K562 (cell line): ENCODE results near the gene PCCA. TPM values are rescaled to one million over a fixed set of nuclear protein-coding genes. Genes with fewer than 3 reads are reported as not detected.

Experiments used
- ATAC-seq: fragments of 200-7000 bp; cut with Tn5 transposase; 3 replicates; pipeline ENCODE4 v1.9.1; 2020; ENCODE audit warnings: moderate library complexity
- BruUV-seq: library from RNA; stranded (reverse); fragments of 400-500 nt; replicated peaks from 2 replicates; lab custom pipeline; 2021; lab: Mats Ljungman, UMichigan
- CTCF ChIA-PET: fragments of 300-600 bp; formaldehyde crosslinking; extraction: SDS; loops from one replicate; lab custom pipeline; 2021; ENCODE audit warnings: low intra/inter-chr PET ratio; lab: Yijun Ruan, JAX
- POLR2A ChIA-PET: fragments of 300-600, 350-650 bp; sonication (Branson Sonifier 250); formaldehyde crosslinking; extraction: SDS; loops from one replicate; lab custom pipeline; 2021; ENCODE audit warnings: antibody characterized with exemption, inconsistent platforms; lab: Yijun Ruan, JAX
- DNase-seq, 4 experiments: peaks; one replicate each; pipeline versions ENCODE4 v3.0.0 to v3.0.0-alpha.2; 2011 to 2018; ENCODE audit warnings: low spot score in 3 of 4, mixed read lengths in 3 of 4; ENCODE audit errors: extremely low read depth in 1 of 4
- FAIRE-seq: peaks from 2 replicates; lab custom pipeline; 2011; peaks lifted over from hg19 to GRCh38; lab: Jason Lieb, UNC
- H2AFZ ChIP-seq: 2 replicates; pipeline ENCODE4 v1.6.0; 2011; ENCODE audit warnings: low read depth, low read length, control low read depth, inconsistent platforms
- H3K27ac ChIP-seq: fragments of 200-600 bp; 3 replicates; pipeline ENCODE4 v1.8.0; 2011; ENCODE audit warnings: low read depth, mild to moderate bottlenecking, control low read depth, inconsistent platforms, low read length, moderate library complexity, mixed read lengths; ENCODE audit errors: extremely low read depth
- H3K27me3 ChIP-seq, 2 experiments: fragments of 300-600 bp in 1 of 2; 2 replicates in 1 of 2; 3 replicates in 1 of 2; pipeline versions ENCODE4 v1.6.0 to v1.8.0; 2011; ENCODE audit warnings: inconsistent platforms in 2 of 2, low read length in 2 of 2, mild to moderate bottlenecking in 1 of 2, mixed read lengths in 1 of 2, moderate library complexity in 1 of 2; ENCODE audit not compliant: control insufficient read depth in 2 of 2, insufficient read depth in 2 of 2
- H3K36me3 ChIP-seq: fragments of 300-600 bp; 3 replicates; pipeline ENCODE4 v1.8.0; 2011; ENCODE audit warnings: mild to moderate bottlenecking, low read length, inconsistent platforms; ENCODE audit not compliant: control insufficient read depth, insufficient read depth
- H3K4me1 ChIP-seq, 2 experiments: fragments of 200-600 bp in 1 of 2; replicated peaks in 1 of 2; 2 replicates in 1 of 2; 3 replicates in 1 of 2; pipeline versions ENCODE4 v1.5.1 to v1.8.0; 2011; ENCODE audit warnings: inconsistent platforms in 2 of 2, low read length in 2 of 2, mild to moderate bottlenecking in 1 of 2, mixed read lengths in 1 of 2, moderate library complexity in 1 of 2; ENCODE audit not compliant: control insufficient read depth in 2 of 2, insufficient read depth in 2 of 2
- H3K4me2 ChIP-seq: 2 replicates; pipeline ENCODE4 v1.6.1; 2011; ENCODE audit warnings: low read length, control low read depth, inconsistent platforms, mixed read lengths; ENCODE audit not compliant: insufficient read depth
- H3K4me3 ChIP-seq: fragments of 200-600 bp; sonication (generic), shearing (Covaris generic); 2 replicates; pipeline ENCODE4 v1.5.1; 2016; ENCODE audit warnings: control low read depth, inconsistent platforms
- H3K79me2 ChIP-seq: fragments of 200-600 bp; 3 replicates; pipeline ENCODE4 v1.8.0; 2011; ENCODE audit warnings: low read length, inconsistent platforms; ENCODE audit not compliant: control insufficient read depth, insufficient read depth
- H3K9ac ChIP-seq, 2 experiments: 2 replicates each; pipeline versions ENCODE4 v1.6.0 to v1.6.1; 2011; ENCODE audit warnings: low read depth in 2 of 2, low read length in 2 of 2, control low read depth in 1 of 2, inconsistent platforms in 1 of 2, mild to moderate bottlenecking in 1 of 2, mixed read lengths in 1 of 2; ENCODE audit not compliant: insufficient read depth in 1 of 2
- H3K9me1 ChIP-seq: one replicate; pipeline ENCODE4 v1.6.0; 2011; ENCODE audit warnings: inconsistent platforms, mild to moderate bottlenecking, low read length, moderate library complexity; ENCODE audit not compliant: control insufficient read depth, insufficient read depth
- H3K9me3 ChIP-seq: replicated peaks from 2 replicates; pipeline ENCODE4 v1.5.1; 2011; ENCODE audit warnings: low read depth, low read length, inconsistent platforms; ENCODE audit not compliant: control insufficient read depth, insufficient read depth
- H4K20me1 ChIP-seq: replicated peaks from 2 replicates; pipeline ENCODE4 v1.6.1; 2011; ENCODE audit warnings: low read length, inconsistent platforms, mixed read lengths; ENCODE audit not compliant: control insufficient read depth, insufficient read depth
- ATF3 ChIP-seq, 2 experiments: fragments of 450-650 bp in 1 of 2; sonication (generic) in 1 of 2; formaldehyde crosslinking in 1 of 2; IDR thresholded peaks in 1 of 2; conservative IDR thresholded peaks in 1 of 2; 2 replicates each; pipeline versions ENCODE4 v1.6.1 to v1.8.1; 2016 to 2023; ENCODE audit warnings: mild to moderate bottlenecking in 2 of 2, moderate library complexity in 2 of 2, inconsistent platforms in 1 of 2, missing genetic modification reagents in 1 of 2
- FOXA1 ChIP-seq: fragments of 450-650 bp; IDR thresholded peaks from 2 replicates; pipeline ENCODE4 v1.6.1; 2016; ENCODE audit warnings: mild to moderate bottlenecking, borderline replicate concordance
- HDAC8 ChIP-seq: fragments of 450-650 bp; IDR thresholded peaks from 2 replicates; pipeline ENCODE4 v1.6.1; 2016; ENCODE audit warnings: mild to moderate bottlenecking, missing genetic modification characterization, moderate library complexity, missing compliant biosample characterization
- HDGF ChIP-seq: fragments of 450-650 bp; IDR thresholded peaks from 2 replicates; pipeline ENCODE4 v1.6.1; 2016
- ID3 ChIP-seq, 2 experiments: fragments of 250-450 bp in 1 of 2; fragments of 450-650 bp in 1 of 2; sonication (Bioruptor Pico) in 1 of 2; IDR thresholded peaks; 2 replicates each; pipeline versions ENCODE4 v1.6.1 to v1.8.0; 2016 to 2021; ENCODE audit warnings: mild to moderate bottlenecking in 2 of 2, moderate library complexity in 2 of 2, missing compliant biosample characterization in 1 of 2, missing genetic modification characterization in 1 of 2
- MAFK ChIP-seq: IDR thresholded peaks from 2 replicates; pipeline ENCODE4 v1.6.1; 2011; ENCODE audit warnings: low read length, improper control_type of control experiment
- NFATC3 ChIP-seq: fragments of 450-650 bp; IDR thresholded peaks from 2 replicates; pipeline ENCODE4 v1.6.1; 2017; ENCODE audit warnings: mild to moderate bottlenecking
- NFIC ChIP-seq: fragments of 450-650 bp; IDR thresholded peaks from 2 replicates; pipeline ENCODE4 v1.6.1; 2017; ENCODE audit warnings: mild to moderate bottlenecking, inconsistent platforms
- NR1H2 ChIP-seq: sonication (generic); formaldehyde crosslinking; IDR thresholded peaks from 2 replicates; pipeline ENCODE4 v1.4.0; 2020; ENCODE audit warnings: mild to moderate bottlenecking, missing genetic modification reagents
- RBM15 ChIP-seq: fragments of 200-400 bp; formaldehyde crosslinking; IDR thresholded peaks from 2 replicates; pipeline ENCODE4 v1.6.1; 2018; ENCODE audit warnings: mild to moderate bottlenecking, low read length, moderate library complexity; ENCODE audit not compliant: insufficient read depth
- ZNF12 ChIP-seq: sonication (generic); formaldehyde crosslinking; IDR thresholded peaks from 2 replicates; pipeline ENCODE4 v1.4.0; 2020; ENCODE audit warnings: mild to moderate bottlenecking, missing genetic modification reagents
- ZNF41 ChIP-seq: fragments of 250-450 bp; sonication (Bioruptor Pico); conservative IDR thresholded peaks from 2 replicates; pipeline ENCODE4 v1.4.0; 2020; ENCODE audit warnings: mild to moderate bottlenecking
- ZNF644 ChIP-seq: fragments of 200-800 bp; sonication (Bioruptor generic); IDR thresholded peaks from 2 replicates; pipeline ENCODE4 v1.6.1; 2016; ENCODE audit warnings: low read depth, missing genetic modification characterization, missing compliant biosample characterization
- ZNF668 ChIP-seq: fragments of 250-450 bp; sonication (Bioruptor Pico); IDR thresholded peaks from 2 replicates; pipeline ENCODE4 v1.8.0; 2022; ENCODE audit warnings: mild to moderate bottlenecking, inconsistent platforms
- WGBS: fragments of 100-300 bp; shearing (Covaris generic); methylation state at CpG from one replicate; pipeline ENCODE4 v1.1.6; 2016; ENCODE audit warnings: low coverage, mixed read lengths; ENCODE audit not compliant: insufficient coverage; ENCODE audit errors: missing lambda C conversion rate; 5-methylcytosine and 5-hydroxymethylcytosine counted together
- in situ Hi-C: fragments of 300-500 bp; cut with MboI; formaldehyde crosslinking; loops from 4 replicates; pipeline ENCODE4 v1.15.0; 2018; ENCODE audit warnings: inconsistent platforms, mixed read lengths
- intact Hi-C: fragments of 100-400 bp; cut with micrococcal nuclease; formaldehyde crosslinking; loops from 2 replicates; pipeline ENCODE4 v1.14.2; 2022
- polyA plus RNA-seq, 8 experiments: library from polyadenylated mRNA; depleted of rRNA in 4 of 8; stranded (reverse) in 5 of 8; unstranded in 3 of 8; fragments of >200 nt; fragmentation: Nextera tagmentation in 2 of 8; fragmentation: Illumina TruSeq in 1 of 8; extraction: Ambion mirVana in 2 of 8; extraction: Trizol in 1 of 8; gene quantifications; 2 replicates each; pipeline versions ENCODE4 v1.2.1 to v1.2.3, GENCODE V29; 2011 to 2014; ENCODE audit warnings: inconsistent platforms in 1 of 8, missing spikeins in 1 of 8
- total RNA-seq, 7 experiments: library from RNA; depleted of rRNA in 6 of 7; stranded (reverse); fragments of >200 nt in 6 of 7; fragmentation: Illumina TruSeq in 2 of 7; extraction: Trizol in 2 of 7; gene quantifications; 2 replicates each; pipeline versions ENCODE4 v1.2.1 to v1.2.3, GENCODE V29; 2011 to 2021; ENCODE audit warnings: low replicate concordance in 1 of 7
- TF ChIP-seq, protein P1 (sequence below): fragments of 450-650 bp; formaldehyde crosslinking; IDR thresholded peaks from 2 replicates; pipeline ENCODE4 v1.4.0; 2020; ENCODE audit warnings: mild to moderate bottlenecking

The PCCA gene
- total and polyA plus RNA-seq, 9 of the 15 experiments (the other 6 are each of a cell fraction or from before 2014, with no cell fraction given), result 5.2 to 14.1 (median 9.7) TPM

- DNase-seq (peak in 1 of 4 experiments; percentile 9), FAIRE-seq (no peak)
- H2AFZ ChIP-seq, result no peak overlapping the region
- ChIA-PET POLR2A (no interaction called here), CTCF (no interaction called here)
- H3K27ac ChIP-seq, result no peak overlapping the region
- no TSS peak for BruUV-seq
- no peaks in the 10 kb centered on the region for H3K27me3 ChIP-seq
- no peak overlapping the region for H3K9ac ChIP-seq
- H3K9me1 ChIP-seq, result no peaks in the 10 kb centered on the region
- no peaks in the 10 kb centered on the region for H3K9me3 ChIP-seq
- no peaks in the 10 kb centered on the region for H3K4me1 ChIP-seq
- H3K79me2 ChIP-seq, result no peaks in the 10 kb centered on the region
- WGBS, result 17% methylated on average over 1 of the region's 1 CpG
- in situ Hi-C loops (no loop called here), intact Hi-C loops (no loop called here)
- H3K36me3 ChIP-seq, result no peaks in the 10 kb centered on the region
- no peak overlapping the region for H3K4me2 ChIP-seq
- no peak overlapping the region for H3K4me3 ChIP-seq
- no peaks in the 10 kb centered on the region for H4K20me1 ChIP-seq
- TF ChIP-seq NFATC3, result no peak
- TF ChIP-seq NFIC, result peak; percentile 81
- TF ChIP-seq, all 486 proteins: peak for 1
- no peak for ATAC-seq
These were observed 406.6 kb downstream of the PCCA start for GRCh38 chr13:100495455-100495854.

DNA sequence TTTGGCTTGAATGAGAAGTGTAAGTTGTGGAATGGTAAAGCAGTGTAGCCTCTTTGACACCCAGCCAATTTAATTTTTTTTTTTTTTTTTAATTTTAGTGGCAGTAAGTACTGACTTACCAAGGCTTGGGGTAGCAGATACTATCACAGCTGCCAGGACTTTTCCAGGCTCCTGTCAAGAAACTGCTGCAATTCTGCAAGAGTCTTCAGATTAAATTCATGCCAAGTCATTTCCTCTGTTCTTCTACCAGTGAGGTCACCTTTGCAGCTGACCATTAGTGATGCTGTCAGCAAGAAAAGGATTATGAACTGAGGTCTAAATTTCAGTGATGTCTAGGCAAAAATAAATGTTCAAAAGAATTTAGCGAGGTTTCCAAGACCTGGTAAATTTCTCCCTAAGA, 408.5 kb downstream of the PCCA start:
- Histone ChIP-seq H3K9ac (no peak overlapping the region), H3K36me3 (no peaks in the 10 kb centered on the region), H3K4me3 (no peak overlapping the region), H2AFZ (no peak overlapping the region), H3K27me3 (no peaks in the 10 kb centered on the region), H3K79me2 (no peaks in the 10 kb centered on the region), H3K27ac (no peak overlapping the region), H3K9me1 (no peaks in the 10 kb centered on the region), H3K4me1 (no peaks in the 10 kb centered on the region), H4K20me1 (no peaks in the 10 kb centered on the region), H3K4me2 (no peak overlapping the region), H3K9me3 (no peaks in the 10 kb centered on the region)
- intact Hi-C loops (no loop called here), in situ Hi-C loops (no loop called here)
- BruUV-seq, result no TSS peak
- CTCF ChIA-PET, result no interaction called here
- 44% methylated on average over 1 of the region's 1 CpG for WGBS
- ATAC-seq, result no peak; the same call in 2 of the 3 replicates
- no peak for FAIRE-seq
- POLR2A ChIA-PET, result interaction anchor here (0.6 to 0.7 kb wide), 2 partner anchors 52 to 891 kb away, joined by 3 to 4 read pairs; partner anchors contain the start of gene CLYBL
- DNase-seq, result peak in 2 of 4 experiments; percentile 7 to 11
- TF ChIP-seq ZNF41 (CRISPR knock-in tag), result no peak
- TF ChIP-seq RBM15, result no peak
- TF ChIP-seq HDGF, result no peak
- peak; percentile 78 for TF ChIP-seq ATF3 (IDR thresholded peaks at IDR 0.05)
- TF ChIP-seq ATF3 (CRISPR knock-in tag; conservative IDR thresholded peaks at IDR 0.05), result no peak
- TF ChIP-seq NR1H2 (CRISPR knock-in tag), result no peak
- no peak for TF ChIP-seq ZNF644 (tag)
- TF ChIP-seq, protein P1, sequence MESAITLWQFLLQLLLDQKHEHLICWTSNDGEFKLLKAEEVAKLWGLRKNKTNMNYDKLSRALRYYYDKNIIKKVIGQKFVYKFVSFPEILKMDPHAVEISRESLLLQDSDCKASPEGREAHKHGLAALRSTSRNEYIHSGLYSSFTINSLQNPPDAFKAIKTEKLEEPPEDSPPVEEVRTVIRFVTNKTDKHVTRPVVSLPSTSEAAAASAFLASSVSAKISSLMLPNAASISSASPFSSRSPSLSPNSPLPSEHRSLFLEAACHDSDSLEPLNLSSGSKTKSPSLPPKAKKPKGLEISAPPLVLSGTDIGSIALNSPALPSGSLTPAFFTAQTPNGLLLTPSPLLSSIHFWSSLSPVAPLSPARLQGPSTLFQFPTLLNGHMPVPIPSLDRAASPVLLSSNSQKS (CRISPR knock-in tag), result no peak
- TF ChIP-seq ID3 (CRISPR knock-in tag; IDR thresholded peaks at IDR 0.05), result no peak
- TF ChIP-seq ID3 (tag; IDR thresholded peaks at IDR 0.05), result no peak
- no peak for TF ChIP-seq FOXA1
- peak; percentile 76 for TF ChIP-seq MAFK
- TF ChIP-seq ZNF668 (CRISPR knock-in tag), result no peak
- TF ChIP-seq HDAC8 (tag), result no peak
- no peak for TF ChIP-seq ZNF12 (CRISPR knock-in tag)
